GM12891 (cell line): ENCODE data around the gene DYSF.

ENCODE experiments used
- PAX5 ChIP-seq: IDR thresholded peaks from 2 replicates; pipeline ENCODE4 v1.6.1; 2011; ENCODE audit warnings: low read length, moderate library complexity, mild to moderate bottlenecking; ENCODE audit not compliant: insufficient read depth, severe bottlenecking
- POLR2A ChIP-seq: IDR thresholded peaks from 2 replicates; pipeline ENCODE4 v1.6.1; 2011; ENCODE audit warnings: low read depth, low read length, control low read depth
- POLR2AphosphoS5 ChIP-seq: IDR thresholded peaks from 2 replicates; pipeline ENCODE4 v1.6.1; 2011; ENCODE audit warnings: low read depth, low read length, control low read depth
- SPI1 ChIP-seq: IDR thresholded peaks from 2 replicates; pipeline ENCODE4 v1.6.1; 2011; ENCODE audit warnings: low read depth, low read length, control low read depth

DNA sequence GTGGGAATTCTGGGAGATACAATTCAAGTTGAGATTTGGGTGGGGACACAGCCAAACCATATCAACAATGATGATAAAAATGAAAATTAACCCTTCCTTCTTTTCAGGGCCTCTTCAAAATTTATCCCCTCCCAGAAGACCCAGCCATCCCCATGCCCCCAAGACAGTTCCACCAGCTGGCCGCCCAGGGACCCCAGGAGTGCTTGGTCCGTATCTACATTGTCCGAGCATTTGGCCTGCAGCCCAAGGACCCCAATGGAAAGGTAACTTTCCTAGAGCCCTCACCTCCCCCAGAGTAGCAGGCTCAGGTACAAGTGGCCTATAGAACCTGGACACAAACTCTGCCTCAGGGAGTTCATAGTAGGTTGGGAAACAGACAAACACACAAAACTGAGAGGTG is 205.4 kb downstream of the DYSF start:
- TF ChIP-seq POLR2A: no peak
- TF ChIP-seq SPI1: no peak
- no peak for TF ChIP-seq POLR2AphosphoS5
- no peak for TF ChIP-seq PAX5
